HG03520 (cell line): ENCODE data around the gene TBC1D14.
"Not testable (repeated sequence)": the region's sequence is repeated elsewhere in the genome, so short reads cannot be mapped to it uniquely, and the experiment has no call there.

ENCODE experiments used
- ATAC-seq: cut with Tn5 transposase; IDR thresholded peaks from one replicate; pipeline ENCODE4 v1.9.1; 2021; ENCODE audit warnings: mild to moderate bottlenecking, moderate library complexity; ENCODE audit not compliant: unreplicated experiment

TBC1D14 gene

GRCh38 chr4:6890358-6890757, 19.3 kb upstream of the TBC1D14 start:
- no peak for ATAC-seq

GRCh38 chr4:6890971-6891370, 18.7 kb upstream of the TBC1D14 start:
- not testable (repeated sequence) for ATAC-seq

GRCh38 chr4:6891436-6892170, 18.0 kb upstream of the TBC1D14 start:
- no peak for ATAC-seq

- no peak for ATAC-seq
These were observed 17.3 kb upstream of the TBC1D14 start for GRCh38 chr4:6892190-6892908.

GRCh38 chr4:6892909-6893202, 16.8 kb upstream of the TBC1D14 start:
- ATAC-seq: no peak

- no peak for ATAC-seq
These were observed 16.1 kb upstream of the TBC1D14 start for GRCh38 chr4:6893449-6894085.

- ATAC-seq: no peak
These were observed 15.5 kb upstream of the TBC1D14 start for GRCh38 chr4:6894086-6894478.

GRCh38 chr4:6894528-6895498, 14.8 kb upstream of the TBC1D14 start:
- no peak for ATAC-seq

- ATAC-seq: no peak
These were observed 13.6 kb upstream of the TBC1D14 start for GRCh38 chr4:6896035-6896434.

GRCh38 chr4:6898763-6899162, 10.9 kb upstream of the TBC1D14 start:
- no peak for ATAC-seq

GRCh38 chr4:6900181-6900812, 9.3 kb upstream of the TBC1D14 start:
- ATAC-seq: no peak

- no peak for ATAC-seq
These were observed 8.7 kb upstream of the TBC1D14 start for GRCh38 chr4:6900956-6901355.

GRCh38 chr4:6901669-6902317, 7.8 kb upstream of the TBC1D14 start:
- no peak for ATAC-seq

GRCh38 chr4:6902318-6903042, 7.1 kb upstream of the TBC1D14 start:
- no peak for ATAC-seq

GRCh38 chr4:6905516-6906445, 3.8 kb upstream of the TBC1D14 start:
- no peak for ATAC-seq

- ATAC-seq: not testable (repeated sequence)
These were observed 3.1 kb upstream of the TBC1D14 start for GRCh38 chr4:6906486-6906885.

GRCh38 chr4:6907658-6908191, 1.9 kb upstream of the TBC1D14 start:
- no peak for ATAC-seq
